Progenitor cell of endocrine pancreas (in vitro differentiated cells): ENCODE measurements around the gene ABCA7. TPM values are rescaled to one million over a fixed set of nuclear protein-coding genes. Genes with fewer than 3 reads are reported as not detected.

Source experiments
- DNase-seq: peaks from one replicate; pipeline ENCODE4 v3.0.0; 2021; ENCODE audit warnings: low spot score; ENCODE audit not compliant: unreplicated experiment
- H3K27ac Mint-ChIP-seq: 2 replicates; pipeline ENCODE4 v1.8.0; 2021; ENCODE audit warnings: mild to moderate bottlenecking, moderate library complexity, mixed read lengths
- H3K27me3 Mint-ChIP-seq: 2 replicates; pipeline ENCODE4 v1.8.0; 2021; ENCODE audit warnings: mixed read lengths
- H3K36me3 Mint-ChIP-seq: 2 replicates; pipeline ENCODE4 v1.8.0; 2022; ENCODE audit warnings: mixed read lengths; ENCODE audit not compliant: insufficient read depth
- H3K4me1 Mint-ChIP-seq: 2 replicates; pipeline ENCODE4 v1.8.0; 2021; ENCODE audit warnings: low read depth, mixed read lengths
- H3K4me3 Mint-ChIP-seq: 2 replicates; pipeline ENCODE4 v1.8.0; 2021; ENCODE audit warnings: low read depth, mild to moderate bottlenecking, moderate library complexity, mixed read lengths
- H3K9me3 Mint-ChIP-seq: 2 replicates; pipeline ENCODE4 v1.8.0; 2021; ENCODE audit warnings: low read depth, mixed read lengths
- total RNA-seq: library from RNA; stranded (reverse); gene quantifications from 2 replicates; pipeline ENCODE4 v1.2.1, GENCODE V29; 2021
- TF ChIP-seq, protein P1 (sequence below): fragments of 200-600 bp; sonication (generic); IDR thresholded peaks from one replicate; pipeline ENCODE4 v1.5.0; 2021; ENCODE audit warnings: antibody characterized with exemption, mild to moderate bottlenecking; ENCODE audit not compliant: unreplicated experiment

Gene ABCA7
- total RNA-seq, 1 donor from 2014 or later: 57.3 TPM

DNA sequence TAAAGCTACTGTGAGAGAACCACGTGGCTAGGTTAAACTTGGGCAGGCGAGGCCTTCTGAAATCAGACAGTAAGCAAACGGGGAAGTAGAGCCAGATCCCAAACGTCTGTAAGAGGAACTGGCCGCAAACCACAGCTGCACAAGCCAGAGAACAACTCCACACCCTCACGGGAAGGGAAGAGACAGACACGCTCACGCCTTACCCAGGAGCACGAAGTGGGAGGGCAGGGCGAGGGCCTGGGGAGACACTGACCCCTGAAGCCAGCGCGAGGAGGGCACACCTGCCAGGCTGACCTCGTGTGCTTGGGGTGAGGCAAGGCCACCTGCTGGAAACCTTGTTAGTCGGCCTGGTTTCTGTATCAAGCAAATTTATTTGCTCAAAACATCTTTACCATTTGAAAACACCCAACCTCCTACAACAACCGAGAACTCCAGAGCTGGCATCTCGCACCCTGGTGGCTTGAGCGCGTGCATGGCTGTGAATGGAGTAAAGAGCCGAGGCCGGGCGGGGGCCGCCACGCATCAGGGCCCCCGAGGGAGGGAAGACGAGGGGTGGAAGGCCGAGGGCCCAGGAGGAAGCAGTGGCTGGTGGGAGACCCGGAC, 48.0 kb downstream of the ABCA7 start:
- Mint-ChIP-seq H3K4me1 (no peaks in the 10 kb centered on the region), H3K4me3 (no peak overlapping the region), H3K27me3 (no peaks in the 10 kb centered on the region), H3K9me3 (no peaks in the 10 kb centered on the region), H3K36me3 (peaks cover 7% of the 10 kb centered on the region), H3K27ac (no peak overlapping the region)
- no peak for DNase-seq
- TF ChIP-seq, protein P1, sequence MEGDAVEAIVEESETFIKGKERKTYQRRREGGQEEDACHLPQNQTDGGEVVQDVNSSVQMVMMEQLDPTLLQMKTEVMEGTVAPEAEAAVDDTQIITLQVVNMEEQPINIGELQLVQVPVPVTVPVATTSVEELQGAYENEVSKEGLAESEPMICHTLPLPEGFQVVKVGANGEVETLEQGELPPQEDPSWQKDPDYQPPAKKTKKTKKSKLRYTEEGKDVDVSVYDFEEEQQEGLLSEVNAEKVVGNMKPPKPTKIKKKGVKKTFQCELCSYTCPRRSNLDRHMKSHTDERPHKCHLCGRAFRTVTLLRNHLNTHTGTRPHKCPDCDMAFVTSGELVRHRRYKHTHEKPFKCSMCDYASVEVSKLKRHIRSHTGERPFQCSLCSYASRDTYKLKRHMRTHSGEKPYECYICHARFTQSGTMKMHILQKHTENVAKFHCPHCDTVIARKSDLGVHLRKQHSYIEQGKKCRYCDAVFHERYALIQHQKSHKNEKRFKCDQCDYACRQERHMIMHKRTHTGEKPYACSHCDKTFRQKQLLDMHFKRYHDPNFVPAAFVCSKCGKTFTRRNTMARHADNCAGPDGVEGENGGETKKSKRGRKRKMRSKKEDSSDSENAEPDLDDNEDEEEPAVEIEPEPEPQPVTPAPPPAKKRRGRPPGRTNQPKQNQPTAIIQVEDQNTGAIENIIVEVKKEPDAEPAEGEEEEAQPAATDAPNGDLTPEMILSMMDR: no peak

DNA sequence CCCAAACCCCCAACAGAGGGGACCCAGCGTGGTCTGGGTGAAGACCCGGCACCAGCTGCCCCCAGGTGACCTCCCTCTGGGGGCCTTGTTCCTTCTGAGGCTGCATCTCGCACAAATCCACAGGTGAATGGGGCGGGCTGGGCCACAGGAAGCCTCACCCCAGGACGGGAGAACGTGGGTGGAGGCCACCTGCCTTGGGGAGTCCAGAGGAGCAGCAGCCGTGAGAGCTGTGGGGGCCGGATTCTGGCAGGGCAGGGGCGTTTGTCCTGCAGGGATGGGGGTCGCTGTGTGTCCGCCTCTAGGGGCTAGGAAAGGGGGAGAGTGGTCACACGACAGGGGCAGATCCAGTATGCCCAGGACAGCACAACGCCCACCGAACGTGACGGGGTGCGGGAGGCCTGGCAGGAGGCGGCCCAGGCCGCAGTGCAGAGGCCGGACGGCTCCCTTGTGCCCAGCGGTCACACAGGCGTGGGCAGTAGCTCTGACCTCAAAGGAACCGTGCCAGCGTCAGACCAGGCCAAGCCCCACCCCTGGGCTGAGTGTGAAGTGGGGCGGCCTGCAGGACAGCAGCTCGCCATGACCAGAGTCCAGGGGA, 48.6 kb downstream of the ABCA7 start:
- TF ChIP-seq, protein P1: no peak
- DNase-seq: no peak
- no peak overlapping the region for H3K4me3 Mint-ChIP-seq
- peaks cover 7% of the 10 kb centered on the region for H3K36me3 Mint-ChIP-seq
- H3K27me3 Mint-ChIP-seq: no peaks in the 10 kb centered on the region
- H3K9me3 Mint-ChIP-seq: no peaks in the 10 kb centered on the region
- no peak overlapping the region for H3K27ac Mint-ChIP-seq
- peaks cover under 1% of the 10 kb centered on the region for H3K4me1 Mint-ChIP-seq

DNA sequence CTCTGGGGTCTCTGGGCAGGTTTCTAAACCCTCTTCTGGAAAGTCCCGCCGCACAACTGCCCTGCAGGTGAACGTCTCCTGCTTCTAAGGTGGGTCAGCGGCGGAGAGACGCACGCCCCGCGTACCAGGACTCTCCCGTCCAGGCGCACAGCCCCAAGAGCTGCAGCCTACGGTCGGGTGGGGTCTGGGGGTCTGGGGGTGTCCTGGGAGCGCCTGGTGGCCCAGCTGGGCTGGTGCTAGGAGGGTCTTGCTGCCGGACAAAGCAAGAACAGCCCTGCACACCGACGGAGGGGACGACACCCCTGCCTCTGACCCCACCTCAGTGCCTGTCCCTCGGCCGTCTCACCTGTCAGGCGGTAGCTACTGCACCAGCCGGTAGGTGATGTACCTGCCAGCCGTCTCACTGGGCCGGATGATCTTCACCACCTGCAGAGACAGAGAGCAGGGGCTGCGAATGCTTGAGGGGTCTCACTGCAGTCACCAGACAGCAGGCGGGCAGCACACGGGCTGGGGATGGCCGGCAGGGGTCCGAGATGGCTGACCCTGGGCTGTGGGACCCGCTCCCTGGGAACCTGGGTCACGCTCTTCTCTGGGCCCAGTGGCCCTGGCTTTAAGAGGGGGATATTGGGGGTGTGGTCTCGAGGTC, 49.3 kb downstream of the ABCA7 start:
- H3K9me3 Mint-ChIP-seq: no peaks in the 10 kb centered on the region
- no peak overlapping the region for H3K4me3 Mint-ChIP-seq
- TF ChIP-seq, protein P1: no peak
- no peak for DNase-seq
- H3K27me3 Mint-ChIP-seq: no peaks in the 10 kb centered on the region
- peaks cover 6% of the 10 kb centered on the region for H3K4me1 Mint-ChIP-seq
- no peak overlapping the region for H3K27ac Mint-ChIP-seq
- H3K36me3 Mint-ChIP-seq: peaks cover 7% of the 10 kb centered on the region

DNA sequence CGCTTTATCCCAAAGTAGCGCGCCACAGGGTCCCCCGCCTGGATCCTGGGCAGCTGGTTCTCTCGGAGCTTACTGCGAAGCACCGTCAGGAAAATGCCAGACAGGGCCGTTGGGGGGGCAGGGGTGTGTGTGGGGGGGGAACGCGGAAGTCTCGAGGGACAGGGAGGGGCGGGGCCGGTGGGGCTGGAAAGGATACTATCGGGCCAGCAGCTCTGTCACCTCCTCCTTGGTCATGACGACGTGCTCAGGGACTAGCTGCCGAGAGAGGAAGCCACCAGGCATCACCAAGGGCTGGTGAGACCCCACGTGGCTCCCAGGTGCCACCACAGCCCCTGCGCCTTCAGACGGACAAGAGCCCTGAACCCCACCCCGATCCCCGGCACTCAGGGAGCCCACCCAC, 50.0 kb downstream of the ABCA7 start:
- Mint-ChIP-seq H3K27ac (no peak overlapping the region), H3K36me3 (peaks cover 7% of the 10 kb centered on the region), H3K4me3 (no peak overlapping the region), H3K27me3 (no peaks in the 10 kb centered on the region), H3K9me3 (no peaks in the 10 kb centered on the region), H3K4me1 (peaks cover 10% of the 10 kb centered on the region)
- DNase-seq: no peak
- TF ChIP-seq, protein P1: no peak

DNA sequence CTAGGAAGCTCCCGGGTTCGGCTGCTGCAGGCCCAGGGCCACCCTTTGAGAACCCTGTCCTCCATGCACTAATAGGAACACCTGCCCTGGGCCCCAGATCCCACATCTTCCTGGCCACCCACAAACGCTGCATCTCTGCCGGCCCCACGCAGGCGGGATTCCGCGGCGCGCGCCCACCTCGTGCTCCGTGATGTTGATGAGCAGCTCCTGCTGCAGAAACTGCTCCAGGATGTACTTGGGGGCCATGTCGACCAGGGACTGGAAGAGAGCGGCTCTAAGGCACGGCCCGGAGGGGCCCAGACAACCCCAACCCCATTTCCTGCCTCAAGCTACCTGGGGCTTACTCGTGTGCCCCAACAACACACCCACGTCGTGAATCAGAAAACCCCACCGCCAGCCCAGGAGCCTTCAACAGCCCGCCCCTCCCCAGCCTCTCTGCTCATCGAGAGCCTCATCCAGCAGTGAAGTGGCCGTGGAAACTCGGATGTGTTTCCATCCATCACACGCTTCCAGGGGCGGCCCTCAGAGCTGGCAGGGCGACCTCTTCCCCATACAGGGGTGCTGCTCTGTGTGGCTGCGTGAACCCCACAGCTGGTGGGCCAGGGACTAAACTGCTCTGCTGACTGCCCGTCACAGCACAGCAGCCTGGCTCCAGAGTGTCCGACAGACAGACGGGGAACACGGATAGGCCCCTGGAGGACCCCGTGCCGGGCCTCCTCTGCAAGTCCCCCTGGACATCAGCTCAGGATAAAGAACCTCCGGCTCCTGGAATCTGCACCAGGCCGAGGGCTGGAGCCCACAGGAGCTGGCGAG, 51.0 kb downstream of the ABCA7 start:
- H3K4me3 Mint-ChIP-seq: no peak overlapping the region
- TF ChIP-seq, protein P1: no peak
- H3K27me3 Mint-ChIP-seq: no peaks in the 10 kb centered on the region
- peaks cover 4% of the 10 kb centered on the region for H3K36me3 Mint-ChIP-seq
- H3K9me3 Mint-ChIP-seq: no peaks in the 10 kb centered on the region
- peaks cover 14% of the 10 kb centered on the region for H3K4me1 Mint-ChIP-seq
- no peak overlapping the region for H3K27ac Mint-ChIP-seq
- DNase-seq: no peak
